ENCODE data around the gene CORT.

DNA sequence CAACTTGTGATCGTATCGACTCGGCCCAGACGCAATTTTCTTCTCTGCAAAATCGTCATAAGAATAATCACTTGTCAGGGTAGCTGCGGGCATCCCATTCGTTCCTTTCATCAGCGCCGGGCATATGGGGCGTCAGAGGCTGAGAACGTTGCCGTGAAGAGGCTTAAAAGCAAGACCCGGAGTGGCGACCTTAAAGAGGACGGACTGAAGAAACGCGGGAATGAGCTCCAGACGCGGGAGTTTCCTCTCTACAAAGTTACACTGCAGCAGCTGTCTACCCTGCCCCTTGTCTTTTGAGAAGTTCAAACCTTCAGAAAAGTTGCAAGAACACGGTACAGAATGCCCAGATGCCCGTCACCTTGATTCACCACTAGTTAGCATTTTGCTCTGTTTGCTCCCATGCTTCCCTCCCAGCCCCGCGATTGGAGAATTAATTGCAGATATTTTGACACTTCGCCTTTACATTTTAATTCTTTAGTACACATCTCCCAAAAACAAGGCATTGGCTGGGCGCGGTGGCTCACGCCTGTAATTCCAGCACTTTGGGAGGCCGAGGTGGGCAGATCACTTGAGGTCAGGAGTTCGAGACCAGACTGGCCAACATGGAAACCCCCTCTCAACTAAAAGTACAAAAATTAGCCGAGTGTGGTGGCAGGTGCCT lies 18.6 kb upstream of the CORT start:
- TF ChIP-seq EP300 (IDR thresholded peaks at IDR 0.05) (no peak), POLR2A (IDR thresholded peaks at IDR 0.05) (no peak)
- TF ChIP-seq, protein P1, sequence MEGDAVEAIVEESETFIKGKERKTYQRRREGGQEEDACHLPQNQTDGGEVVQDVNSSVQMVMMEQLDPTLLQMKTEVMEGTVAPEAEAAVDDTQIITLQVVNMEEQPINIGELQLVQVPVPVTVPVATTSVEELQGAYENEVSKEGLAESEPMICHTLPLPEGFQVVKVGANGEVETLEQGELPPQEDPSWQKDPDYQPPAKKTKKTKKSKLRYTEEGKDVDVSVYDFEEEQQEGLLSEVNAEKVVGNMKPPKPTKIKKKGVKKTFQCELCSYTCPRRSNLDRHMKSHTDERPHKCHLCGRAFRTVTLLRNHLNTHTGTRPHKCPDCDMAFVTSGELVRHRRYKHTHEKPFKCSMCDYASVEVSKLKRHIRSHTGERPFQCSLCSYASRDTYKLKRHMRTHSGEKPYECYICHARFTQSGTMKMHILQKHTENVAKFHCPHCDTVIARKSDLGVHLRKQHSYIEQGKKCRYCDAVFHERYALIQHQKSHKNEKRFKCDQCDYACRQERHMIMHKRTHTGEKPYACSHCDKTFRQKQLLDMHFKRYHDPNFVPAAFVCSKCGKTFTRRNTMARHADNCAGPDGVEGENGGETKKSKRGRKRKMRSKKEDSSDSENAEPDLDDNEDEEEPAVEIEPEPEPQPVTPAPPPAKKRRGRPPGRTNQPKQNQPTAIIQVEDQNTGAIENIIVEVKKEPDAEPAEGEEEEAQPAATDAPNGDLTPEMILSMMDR (IDR thresholded peaks at IDR 0.05): no peak
